Measurements from ENCODE around the gene NFIA. TPM values are rescaled to one million over a fixed set of nuclear protein-coding genes. Genes with fewer than 3 reads are reported as not detected.

Gene NFIA
- total and polyA plus RNA-seq, 2 of the 13 experiments (the other 11 are each of a cell fraction or from before 2014, with no cell fraction given) = 14.7 to 28.5 TPM

- TF ChIP-seq EHMT2 (IDR thresholded peaks at IDR 0.05; ENCODE audit: borderline replicate concordance, low read depth, low read length) = no peak
- TF ChIP-seq DPF2 (CRISPR knock-in tag; IDR thresholded peaks at IDR 0.05; ENCODE audit: borderline replicate concordance, low read depth) = peak; percentile 72; the same call in 1 of the 2 replicates
- no peak for TF ChIP-seq DRAP1 (CRISPR knock-in tag; IDR thresholded peaks at IDR 0.05)
- no peak for TF ChIP-seq ATAD3A (CRISPR knock-in tag; IDR thresholded peaks at IDR 0.05)
- no peak for TF ChIP-seq CBX2 (IDR thresholded peaks at IDR 0.05; ENCODE audit: low read depth, low read length)
- TF ChIP-seq CBX2 (CRISPR knock-in tag; IDR thresholded peaks at IDR 0.05; ENCODE audit: low read depth) = no peak
- TF ChIP-seq ZNF580 (CRISPR knock-in tag; IDR thresholded peaks at IDR 0.05; ENCODE audit: borderline replicate concordance, low read depth) = no peak
- TF ChIP-seq ZNF496 (CRISPR knock-in tag; IDR thresholded peaks at IDR 0.05; ENCODE audit: insufficient replicate concordance) = no peak
- 0 out of 2 replicates have a peak, but pooled peaks have one; percentile 27 for TF ChIP-seq ZNF34 (CRISPR knock-in tag; IDR thresholded peaks at IDR 0.05; ENCODE audit: borderline replicate concordance)
- no peak for TF ChIP-seq POLR2A (IDR thresholded peaks at IDR 0.05; ENCODE audit: insufficient read depth in 1 of 2, low read depth in 2 of 2, low read length in 2 of 2)
- no peak for TF ChIP-seq ZNF251 (CRISPR knock-in tag; IDR thresholded peaks at IDR 0.05)
- TF ChIP-seq ISX (CRISPR knock-in tag; conservative IDR thresholded peaks at IDR 0.05) = no peak
- no peak for TF ChIP-seq ZBTB20 (CRISPR knock-in tag; IDR thresholded peaks at IDR 0.05; ENCODE audit: borderline replicate concordance, low read depth)
- no peak for TF ChIP-seq THAP9 (CRISPR knock-in tag; IDR thresholded peaks at IDR 0.05; ENCODE audit: borderline replicate concordance)
- TF ChIP-seq HNRNPH1 (optimal IDR thresholded peaks at IDR 0.05; ENCODE audit: low read depth, low read length) = no peak
- no peak for TF ChIP-seq ZNF800 (CRISPR knock-in tag; IDR thresholded peaks at IDR 0.05)
- peak; percentile 49; the same call in 1 of the 2 replicates for TF ChIP-seq ZNF644 (CRISPR knock-in tag; IDR thresholded peaks at IDR 0.05; ENCODE audit: low read depth)
- TF ChIP-seq ETS1 (CRISPR knock-in tag; IDR thresholded peaks at IDR 0.05) = no peak
- TF ChIP-seq NFE2L1 (CRISPR knock-in tag; IDR thresholded peaks at IDR 0.05; ENCODE audit: borderline replicate concordance) = no peak
- TF ChIP-seq THRA (CRISPR knock-in tag; IDR thresholded peaks at IDR 0.05; ENCODE audit: borderline replicate concordance) = peak; percentile 89; the same call in 1 of the 2 replicates
- TF ChIP-seq HNRNPK (IDR thresholded peaks at IDR 0.05; ENCODE audit: low read depth, low read length, poor library complexity, severe bottlenecking) = no peak
- no peak for TF ChIP-seq GABPA (IDR thresholded peaks at IDR 0.05; ENCODE audit: low read depth, low read length)
- TF ChIP-seq GABPA (CRISPR knock-in tag; IDR thresholded peaks at IDR 0.05; ENCODE audit: low read depth) = no peak
- TF ChIP-seq HOXA5 (CRISPR knock-in tag; IDR thresholded peaks at IDR 0.05) = no peak
Measured at GRCh38 chr1:61120998-61121397, 38.6 kb downstream of the NFIA start (continued).
